Fibroblast of peridontal ligament (primary cell): ENCODE data around the gene ARHGEF7.

ENCODE experiments used
- DNase-seq: peaks from one replicate; pipeline ENCODE4 v3.0.0-alpha.2; 2010; ENCODE audit errors: extremely low read depth

ARHGEF7 gene

GRCh38 chr13:111344471-111345191 lies 229.5 kb downstream of the ARHGEF7 start:
- DNase-seq, result peak; percentile 4

- no peak for DNase-seq
Measured at GRCh38 chr13:111345682-111346081, 230.6 kb downstream of the ARHGEF7 start.

GRCh38 chr13:111346101-111346680 lies 231.1 kb downstream of the ARHGEF7 start:
- DNase-seq, result no peak

DNA sequence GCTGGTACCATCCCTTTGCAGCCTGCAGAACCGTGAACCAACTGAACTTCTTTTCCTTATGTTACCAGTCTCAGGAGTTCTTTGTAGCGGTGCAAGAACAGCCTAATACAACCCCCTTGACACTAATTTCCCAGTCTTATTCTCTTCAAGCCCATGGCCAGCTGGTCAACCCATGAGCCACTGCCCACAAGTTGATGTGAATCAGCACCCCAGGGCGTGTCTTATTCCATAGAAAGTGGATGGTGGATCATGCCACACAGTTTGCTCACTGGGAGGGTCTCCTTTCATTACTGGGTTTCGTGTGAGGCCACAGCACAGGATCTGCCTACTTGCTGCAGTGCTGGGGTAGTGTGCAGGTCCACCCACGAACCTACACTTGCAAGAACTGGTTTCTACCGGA lies 232.3 kb downstream of the ARHGEF7 start:
- peak; percentile 3 for DNase-seq

DNA sequence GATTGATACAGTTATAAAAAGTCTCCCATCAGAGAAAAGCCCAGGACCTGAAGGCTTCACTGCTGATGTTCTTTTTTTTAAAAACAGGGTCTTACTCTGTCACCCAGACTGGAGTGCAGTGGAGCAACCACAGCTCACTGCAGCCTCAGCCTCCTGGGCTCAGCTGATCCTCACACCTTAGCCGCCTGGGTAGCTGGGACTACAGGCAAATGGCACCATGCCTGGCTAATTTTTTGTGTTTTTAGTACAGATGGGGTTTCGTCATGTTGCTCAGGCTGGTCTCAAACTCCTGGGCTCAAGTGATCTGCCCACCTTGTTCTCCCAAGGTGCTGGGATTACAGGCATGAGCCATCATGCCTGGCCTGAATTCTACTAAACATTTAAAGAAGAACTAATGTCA lies 238.4 kb downstream of the ARHGEF7 start:
- DNase-seq, result no peak

DNA sequence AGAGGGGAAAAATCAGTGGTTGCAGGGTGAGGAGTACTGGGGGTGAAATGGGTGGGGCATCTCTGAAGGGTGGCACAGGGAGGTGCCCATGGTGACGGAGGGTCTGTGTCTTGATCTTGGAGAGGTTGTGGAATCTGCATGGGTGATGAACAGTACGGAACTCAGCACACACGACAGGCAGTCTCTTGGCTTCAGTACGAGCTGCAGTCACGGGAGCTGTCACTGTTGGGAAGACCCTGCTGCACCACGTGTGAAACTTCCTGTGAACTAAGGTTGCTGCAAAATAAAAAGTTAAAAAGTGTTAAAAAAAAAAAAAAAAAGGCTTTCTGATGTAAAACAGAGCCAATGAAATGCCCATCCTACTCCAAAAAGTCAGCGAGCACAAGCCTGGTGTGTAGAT lies 239.7 kb downstream of the ARHGEF7 start:
- DNase-seq, result no peak
